Mesothelial cell of epicardium (in vitro differentiated cells): ENCODE data around the gene IRX2. TPM values are rescaled to one million over a fixed set of nuclear protein-coding genes. Genes with fewer than 3 reads are reported as not detected.

ENCODE experiments used
- DNase-seq, 2 experiments: peaks; one replicate each; pipeline ENCODE4 v3.0.0; 2021; ENCODE audit warnings: low spot score in 2 of 2; ENCODE audit not compliant: unreplicated experiment in 2 of 2
- H3K27ac Mint-ChIP-seq: 2 replicates; pipeline ENCODE4 v1.8.0; 2021; ENCODE audit warnings: mixed read lengths
- H3K27me3 Mint-ChIP-seq: 2 replicates; pipeline ENCODE4 v1.8.0; 2021; ENCODE audit warnings: low read depth, mixed read lengths
- H3K36me3 Mint-ChIP-seq: 2 replicates; pipeline ENCODE4 v1.8.0; 2021; ENCODE audit warnings: mixed read lengths
- H3K4me1 Mint-ChIP-seq: 2 replicates; pipeline ENCODE4 v1.8.0; 2021; ENCODE audit warnings: mixed read lengths
- H3K4me3 Mint-ChIP-seq: 2 replicates; pipeline ENCODE4 v1.8.0; 2021; ENCODE audit warnings: mild to moderate bottlenecking, moderate library complexity, mixed read lengths
- H3K9me3 Mint-ChIP-seq: 2 replicates; pipeline ENCODE4 v1.8.0; 2021; ENCODE audit warnings: mixed read lengths
- total RNA-seq: library from RNA; stranded (reverse); gene quantifications from 3 replicates; pipeline ENCODE4 v1.2.1, GENCODE V29; 2021
- TF ChIP-seq, protein P1 (sequence below): fragments of 200-600 bp; sonication (generic); IDR thresholded peaks from one replicate; pipeline ENCODE4 v1.5.0; 2021; ENCODE audit warnings: antibody characterized with exemption; ENCODE audit not compliant: unreplicated experiment

IRX2 gene
- total RNA-seq, 1 donor from 2014 or later, result 30.3 TPM

DNA sequence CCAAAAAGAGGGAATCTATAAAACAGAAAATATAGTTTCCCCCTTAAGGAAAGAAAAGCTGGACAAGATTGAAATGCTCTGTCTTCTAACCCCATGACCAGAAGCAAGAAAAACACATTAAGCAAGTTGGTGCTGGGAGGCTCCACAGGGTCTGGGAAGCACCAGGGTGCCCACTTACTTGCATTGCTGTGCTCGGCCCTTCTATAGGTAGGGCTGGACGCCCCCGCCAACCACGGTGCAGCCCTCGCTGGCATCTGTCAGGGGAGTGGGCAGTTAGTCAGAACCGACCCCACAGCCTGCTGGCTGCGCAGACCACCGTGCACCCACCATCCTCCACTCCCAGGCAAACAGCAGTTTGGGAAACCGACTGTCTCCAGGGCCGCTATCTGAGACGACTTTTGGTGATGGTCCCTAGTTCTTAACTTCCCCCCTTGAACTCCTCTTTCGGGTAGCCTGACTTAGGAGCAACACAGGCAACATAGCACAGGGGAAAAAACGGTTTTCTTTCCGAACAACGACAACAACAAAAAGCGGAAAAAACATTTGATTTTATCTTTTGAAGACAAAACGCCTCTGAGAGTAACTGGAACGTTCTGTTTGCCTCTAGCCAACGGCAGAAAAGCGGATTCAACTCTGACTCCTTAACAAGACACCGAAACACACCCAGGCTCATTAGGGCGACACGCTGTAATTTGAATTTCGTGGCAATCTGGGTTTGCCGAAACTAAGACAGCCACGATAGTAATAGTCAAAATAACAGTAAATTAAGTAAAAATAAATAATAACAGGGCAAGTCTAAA is 3.9 kb downstream of the IRX2 start:
- Mint-ChIP-seq H3K27me3 (peaks cover 49% of the 10 kb centered on the region), H3K36me3 (peaks cover 21% of the 10 kb centered on the region), H3K9me3 (peaks cover 4% of the 10 kb centered on the region), H3K27ac (no peak overlapping the region), H3K4me3 (no peak overlapping the region), H3K4me1 (peaks cover 52% of the 10 kb centered on the region)
- no peak for DNase-seq
- TF ChIP-seq, protein P1, sequence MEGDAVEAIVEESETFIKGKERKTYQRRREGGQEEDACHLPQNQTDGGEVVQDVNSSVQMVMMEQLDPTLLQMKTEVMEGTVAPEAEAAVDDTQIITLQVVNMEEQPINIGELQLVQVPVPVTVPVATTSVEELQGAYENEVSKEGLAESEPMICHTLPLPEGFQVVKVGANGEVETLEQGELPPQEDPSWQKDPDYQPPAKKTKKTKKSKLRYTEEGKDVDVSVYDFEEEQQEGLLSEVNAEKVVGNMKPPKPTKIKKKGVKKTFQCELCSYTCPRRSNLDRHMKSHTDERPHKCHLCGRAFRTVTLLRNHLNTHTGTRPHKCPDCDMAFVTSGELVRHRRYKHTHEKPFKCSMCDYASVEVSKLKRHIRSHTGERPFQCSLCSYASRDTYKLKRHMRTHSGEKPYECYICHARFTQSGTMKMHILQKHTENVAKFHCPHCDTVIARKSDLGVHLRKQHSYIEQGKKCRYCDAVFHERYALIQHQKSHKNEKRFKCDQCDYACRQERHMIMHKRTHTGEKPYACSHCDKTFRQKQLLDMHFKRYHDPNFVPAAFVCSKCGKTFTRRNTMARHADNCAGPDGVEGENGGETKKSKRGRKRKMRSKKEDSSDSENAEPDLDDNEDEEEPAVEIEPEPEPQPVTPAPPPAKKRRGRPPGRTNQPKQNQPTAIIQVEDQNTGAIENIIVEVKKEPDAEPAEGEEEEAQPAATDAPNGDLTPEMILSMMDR, result no peak

DNA sequence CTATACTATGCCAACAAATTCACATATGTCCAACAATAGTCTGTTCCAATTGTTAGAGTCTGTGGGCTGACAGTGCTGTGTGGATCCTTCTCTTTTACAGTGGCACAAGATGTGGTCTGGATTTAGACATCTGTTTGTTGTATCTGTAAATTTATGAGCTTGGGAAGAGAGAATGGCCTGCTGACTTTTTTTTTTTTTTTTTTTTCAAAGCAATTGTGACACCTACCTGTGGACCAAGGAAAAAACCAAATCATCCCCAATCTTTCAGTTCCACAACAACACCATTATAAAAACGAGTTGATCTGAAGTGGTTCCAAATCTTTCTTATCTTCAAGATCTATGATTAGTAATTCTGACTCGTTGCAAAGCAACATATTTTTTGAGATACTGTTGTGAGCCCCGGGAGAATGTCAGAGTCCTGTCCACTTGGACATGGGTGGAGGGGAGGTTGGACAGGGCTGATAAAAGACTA is 4.9 kb downstream of the IRX2 start:
- Mint-ChIP-seq H3K36me3 (peaks cover 21% of the 10 kb centered on the region), H3K4me1 (peaks cover 56% of the 10 kb centered on the region), H3K9me3 (peaks cover 4% of the 10 kb centered on the region), H3K4me3 (no peak overlapping the region), H3K27ac (peak overlapping the region; percentile 4), H3K27me3 (peaks cover 53% of the 10 kb centered on the region)
- TF ChIP-seq, protein P1, result no peak
- no peak for DNase-seq

DNA sequence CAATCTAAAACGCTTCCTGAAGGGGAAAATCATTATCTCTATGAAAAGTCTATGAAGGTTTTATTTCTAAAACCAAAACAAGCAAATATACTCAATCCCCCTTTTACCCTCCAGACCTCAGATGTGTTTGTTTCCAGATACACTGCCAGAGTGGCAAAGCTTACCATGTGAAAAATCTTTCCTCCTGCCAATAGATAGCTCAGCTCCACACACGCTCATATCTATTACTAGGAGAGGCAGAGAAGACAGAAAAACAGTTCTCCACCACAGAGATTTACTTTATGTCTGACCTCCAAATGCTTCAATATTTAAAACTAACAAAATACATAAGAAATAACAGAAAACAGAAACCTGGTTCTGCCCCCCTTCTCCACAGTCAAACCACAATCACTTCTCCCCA is 7.0 kb downstream of the IRX2 start:
- H3K4me3 Mint-ChIP-seq, result no peak overlapping the region
- TF ChIP-seq, protein P1, result no peak
- DNase-seq, result no peak

DNA sequence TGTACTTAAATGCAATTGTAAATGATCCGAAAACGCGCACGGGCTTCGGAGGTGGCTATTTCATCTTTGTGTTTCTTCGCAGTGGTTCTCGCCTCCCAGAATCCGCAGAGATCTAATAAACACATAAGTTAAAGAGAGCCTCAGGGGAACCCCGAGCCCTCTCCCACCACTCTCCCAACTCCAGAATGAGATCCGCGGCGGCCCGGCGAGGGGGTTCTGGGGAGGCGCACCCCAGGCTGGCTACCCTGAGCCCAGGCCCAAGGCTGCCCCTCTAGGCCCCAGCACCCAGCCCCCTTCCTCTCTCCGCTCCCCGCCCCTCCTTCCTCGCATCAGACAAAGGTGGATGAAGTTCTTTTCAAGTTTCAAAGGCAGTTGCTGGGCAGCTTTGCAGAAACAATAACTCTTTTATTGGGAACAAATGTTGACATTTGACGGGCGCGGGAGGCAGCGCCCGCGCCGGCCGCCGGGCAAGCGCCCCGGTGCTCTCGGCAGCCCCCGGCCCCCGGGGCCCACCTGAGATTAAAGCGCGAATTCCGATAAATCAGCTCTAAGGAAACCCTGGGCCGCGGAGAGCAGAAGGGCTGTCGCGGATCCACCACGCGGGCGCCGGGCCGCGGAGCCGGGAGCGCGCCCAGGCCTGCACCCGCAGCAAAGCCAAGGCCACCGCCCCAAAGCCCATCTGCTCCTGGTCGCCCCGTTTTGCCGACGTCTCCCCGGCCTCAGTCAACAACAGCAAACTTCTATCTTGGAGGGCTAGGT is 8.4 kb downstream of the IRX2 start:
- H3K9me3 Mint-ChIP-seq, result no peaks in the 10 kb centered on the region
- H3K4me3 Mint-ChIP-seq, result no peak overlapping the region
- DNase-seq, result peak in 1 of 2 experiments; percentile 48
- peaks cover 73% of the 10 kb centered on the region for H3K27me3 Mint-ChIP-seq
- H3K36me3 Mint-ChIP-seq, result peaks cover 12% of the 10 kb centered on the region
- H3K4me1 Mint-ChIP-seq, result peaks cover 52% of the 10 kb centered on the region
- TF ChIP-seq, protein P1, result no peak
- H3K27ac Mint-ChIP-seq, result peak overlapping the region; percentile 74

More for the DNA sequence above, 7.0 kb downstream of the IRX2 start:
- H3K27me3 Mint-ChIP-seq, result peaks cover 64% of the 10 kb centered on the region
- peaks cover 54% of the 10 kb centered on the region for H3K4me1 Mint-ChIP-seq
- H3K36me3 Mint-ChIP-seq, result peaks cover 15% of the 10 kb centered on the region
- no peak overlapping the region for H3K27ac Mint-ChIP-seq
- peaks cover 3% of the 10 kb centered on the region for H3K9me3 Mint-ChIP-seq

DNA sequence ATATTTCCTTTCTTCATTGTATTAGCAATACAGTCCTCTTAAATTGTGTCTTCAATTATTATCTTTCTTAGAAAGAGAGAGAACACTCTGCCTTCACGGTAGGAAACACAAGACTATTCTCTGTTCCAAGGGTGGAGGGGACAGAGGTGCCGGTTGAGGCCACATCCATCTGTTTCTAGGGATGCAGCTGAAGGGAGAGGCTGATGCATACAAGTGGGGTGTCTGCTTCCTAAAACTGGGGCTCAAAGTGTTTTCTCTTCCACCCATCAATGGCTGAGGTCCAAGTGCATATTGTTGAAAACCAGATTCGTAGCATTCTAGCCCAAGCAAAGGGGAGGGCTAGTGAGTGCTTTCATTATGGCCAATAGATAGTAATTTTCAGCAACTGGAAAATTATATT is 9.5 kb downstream of the IRX2 start:
- Mint-ChIP-seq H3K27ac (no peak overlapping the region), H3K27me3 (peaks cover 78% of the 10 kb centered on the region), H3K4me3 (no peak overlapping the region), H3K4me1 (peaks cover 44% of the 10 kb centered on the region), H3K36me3 (peaks cover 5% of the 10 kb centered on the region), H3K9me3 (no peaks in the 10 kb centered on the region)
- TF ChIP-seq, protein P1, result no peak
- peak in 1 of 2 experiments; percentile 29 for DNase-seq
